ENCODE measurements around the gene PRAC2.

The PRAC2 gene

GRCh38 chr17:48732688-48733629 lies 10.0 kb downstream of the PRAC2 start:
- no peak overlapping the region for H3K4me3 ChIP-seq (ENCODE audit: low read depth, low read length)

GRCh38 chr17:48733632-48734328 lies 10.8 kb downstream of the PRAC2 start:
- no peak overlapping the region for H3K4me3 ChIP-seq (ENCODE audit: low read depth, low read length)
- no peak for DNase-seq (ENCODE audit: low read depth)

More at GRCh38 chr17:48732688-48733629, 10.0 kb downstream of the PRAC2 start:
- DNase-seq (ENCODE audit: low read depth): no peak

GRCh38 chr17:48734333-48735061 lies 11.5 kb downstream of the PRAC2 start:
- DNase-seq (ENCODE audit: low read depth): no peak

GRCh38 chr17:48735062-48735351 lies 12.0 kb downstream of the PRAC2 start:
- no peak overlapping the region for H3K4me3 ChIP-seq (ENCODE audit: low read depth, low read length)
- DNase-seq (ENCODE audit: low read depth): no peak

More at GRCh38 chr17:48734333-48735061, 11.5 kb downstream of the PRAC2 start:
- no peak overlapping the region for H3K4me3 ChIP-seq (ENCODE audit: low read depth, low read length)

GRCh38 chr17:48737330-48738043 lies 14.5 kb downstream of the PRAC2 start:
- H3K4me3 ChIP-seq (ENCODE audit: low read depth, low read length): no peak overlapping the region
- no peak for DNase-seq (ENCODE audit: low read depth)

GRCh38 chr17:48738424-48738802 lies 15.4 kb downstream of the PRAC2 start:
- no peak overlapping the region for H3K4me3 ChIP-seq (ENCODE audit: low read depth, low read length)
- DNase-seq (ENCODE audit: low read depth): no peak

GRCh38 chr17:48738803-48739526 lies 16.0 kb downstream of the PRAC2 start:
- H3K4me3 ChIP-seq (ENCODE audit: low read depth, low read length): no peak overlapping the region
- DNase-seq (ENCODE audit: low read depth): no peak

GRCh38 chr17:48740537-48740936 lies 17.6 kb downstream of the PRAC2 start:
- DNase-seq (ENCODE audit: low read depth): no peak

GRCh38 chr17:48745381-48746275 lies 22.6 kb downstream of the PRAC2 start:
- no peak for DNase-seq (ENCODE audit: low read depth)
- H3K4me3 ChIP-seq (ENCODE audit: low read depth, low read length): no peak overlapping the region

More at GRCh38 chr17:48740537-48740936, 17.6 kb downstream of the PRAC2 start:
- no peak overlapping the region for H3K4me3 ChIP-seq (ENCODE audit: low read depth, low read length)

GRCh38 chr17:48746916-48747444 lies 24.0 kb downstream of the PRAC2 start:
- DNase-seq (ENCODE audit: low read depth): no peak

GRCh38 chr17:48747445-48748363 lies 24.7 kb downstream of the PRAC2 start:
- no peak overlapping the region for H3K4me3 ChIP-seq (ENCODE audit: low read depth, low read length)
- no peak for DNase-seq (ENCODE audit: low read depth)

More at GRCh38 chr17:48746916-48747444, 24.0 kb downstream of the PRAC2 start:
- no peak overlapping the region for H3K4me3 ChIP-seq (ENCODE audit: low read depth, low read length)

- H3K4me3 ChIP-seq (ENCODE audit: low read depth, low read length): no peak overlapping the region
- DNase-seq (ENCODE audit: low read depth): no peak
Observed at GRCh38 chr17:48748718-48749566, 26.0 kb downstream of the PRAC2 start.

- no peak overlapping the region for H3K4me3 ChIP-seq (ENCODE audit: low read depth, low read length)
- DNase-seq (ENCODE audit: low read depth): no peak
Observed at GRCh38 chr17:48749621-48750553, 26.9 kb downstream of the PRAC2 start.

- H3K4me3 ChIP-seq (ENCODE audit: low read depth, low read length): no peak overlapping the region
- DNase-seq (ENCODE audit: low read depth): no peak
Observed at GRCh38 chr17:48751172-48751571, 28.2 kb downstream of the PRAC2 start.
